Gastrocnemius medialis (tissue), 4 donors: ENCODE measurements around the gene CYYR1. TPM values are rescaled to one million over a fixed set of nuclear protein-coding genes. Genes with fewer than 3 reads are reported as not detected.

Experiments
- ATAC-seq, 2 donors: fragments of 150-250 bp; one replicate each; pipeline ENCODE4 v1.9.1; 2016
- DNase-seq, 2 donors: peaks; one replicate each; pipeline ENCODE4 v3.0.0-alpha.2; 2019
- H3K27ac ChIP-seq, 4 donors: fragments of 200-600 bp; sonication (generic); 1 replicate in 1 of 4; 2 replicates in 3 of 4; pipeline ENCODE4 v1.5.1; 2016 to 2018; ENCODE audit warnings: mild to moderate bottlenecking in 2 of 4, moderate library complexity in 1 of 4
- H3K27me3 ChIP-seq, 3 donors: fragments of 200-600 bp; sonication (generic) in 2 of 3; 1 replicate in 1 of 3; 2 replicates in 2 of 3; pipeline versions ENCODE4 v1.5.1 to v1.6.0; 2016 to 2019; ENCODE audit warnings: mild to moderate bottlenecking in 1 of 3, moderate library complexity in 1 of 3
- H3K36me3 ChIP-seq, 2 donors: fragments of 200-600 bp; sonication (generic) in 1 of 2; one replicate each; pipeline ENCODE4 v1.5.1; 2017 to 2018
- H3K4me1 ChIP-seq, 2 donors: fragments of 200-600 bp; sonication (generic) in 1 of 2; one replicate each; pipeline ENCODE4 v1.5.1; 2016 to 2017; ENCODE audit warnings: mild to moderate bottlenecking in 2 of 2
- H3K4me3 ChIP-seq, 4 donors: fragments of 200-600 bp; sonication (generic) in 3 of 4; 1 replicate in 1 of 4; 2 replicates in 3 of 4; pipeline ENCODE4 v1.5.1; 2016 to 2019; ENCODE audit warnings: mild to moderate bottlenecking in 2 of 4
- H3K9me3 ChIP-seq, 3 donors: fragments of 200-600 bp; sonication (generic) in 2 of 3; 1 replicate in 1 of 3; 2 replicates in 2 of 3; pipeline ENCODE4 v1.5.1; 2016 to 2019
- CTCF ChIP-seq, 5 experiments: fragments of 450-650 bp in 3 of 5; fragments of 200-600 bp in 2 of 5; sonication (generic) in 2 of 5; IDR thresholded peaks in 4 of 5; conservative IDR thresholded peaks in 1 of 5; 1 replicate in 4 of 5; 2 replicates in 1 of 5; pipeline ENCODE4 v1.5.1; 2016 to 2019; ENCODE audit warnings: antibody characterized with exemption in 5 of 5, mild to moderate bottlenecking in 3 of 5, moderate library complexity in 3 of 5
- POLR2A ChIP-seq, 2 donors: fragments of 450-650 bp; IDR thresholded peaks; one replicate each; pipeline ENCODE4 v1.6.1; 2017; ENCODE audit warnings: antibody characterized with exemption in 2 of 2, mild to moderate bottlenecking in 2 of 2, moderate library complexity in 2 of 2
- in situ Hi-C, 4 donors: fragments of 200-750 bp; cut with MboI; loops; one replicate each; pipeline versions ENCODE4 v1.15.0 to v1.8.0; 2017; ENCODE audit warnings: low sequenced_read_pairs in 4 of 4
- intact Hi-C: fragments of 100-400 bp; cut with DNase I; formaldehyde crosslinking; loops from one replicate; pipeline ENCODE4 v1.15.1; 2023; ENCODE audit warnings: low total_unique reads
- total RNA-seq, 4 donors: library from RNA; depleted of rRNA; stranded (reverse); fragments of >200 nt; gene quantifications; one replicate each; pipeline versions ENCODE4 v1.1.0 to v1.2.3, GENCODE V29; 2016

CYYR1 gene
- total RNA-seq, 4 donors from 2014 or later, result 11.7 to 15.5 (median 13.8) TPM

DNA sequence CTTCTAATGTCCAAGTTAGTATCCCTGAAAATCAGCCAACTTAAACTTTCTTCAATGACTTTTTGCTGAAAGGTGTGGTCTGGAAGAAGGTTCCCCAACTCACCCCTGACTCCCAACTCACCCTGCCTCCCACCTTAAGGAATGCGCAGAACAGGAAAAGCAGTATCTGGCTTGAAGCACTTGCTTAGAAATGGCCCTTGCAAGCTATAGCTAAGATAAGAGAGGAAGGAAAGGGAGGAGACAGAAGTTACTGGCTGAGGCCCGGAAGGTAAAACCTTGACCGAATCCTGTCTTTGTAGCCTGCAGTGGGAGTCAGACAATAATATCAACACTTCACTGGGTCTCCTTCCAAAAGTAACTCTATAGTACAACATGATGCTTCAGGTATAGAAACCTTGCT lies 2.9 kb downstream of the CYYR1 start:
- H3K36me3 ChIP-seq, result no peaks in the 10 kb centered on the region
- in situ Hi-C loops (no loop called here), intact Hi-C loops (no loop called here)
- H3K27me3 ChIP-seq, result peaks cover 0 to 7% (median 0%) of the 10 kb centered on the region in 3 donors
- peak; percentile 24 to 66 for ATAC-seq
- H3K4me1 ChIP-seq, result no peaks in the 10 kb centered on the region
- TF ChIP-seq POLR2A (IDR thresholded peaks at IDR 0.05) (peak in 1 of 2 donors; percentile 13), CTCF (IDR thresholded peaks at IDR 0.05 in 4 of 5, conservative IDR thresholded peaks at IDR 0.05 in 1 of 5) (no peak)
- peak overlapping the region; percentile 35 to 64 (median 60) for H3K27ac ChIP-seq
- H3K4me3 ChIP-seq, result peak overlapping the region in 3 of 4 donors; percentile 11 to 56 (median 12)
- peaks cover 0 to 13% (median 0%) of the 10 kb centered on the region in 3 donors for H3K9me3 ChIP-seq
- no peak for DNase-seq

GRCh38 chr21:26565546-26565945 lies 7.5 kb downstream of the CYYR1 start:
- Histone ChIP-seq H3K4me1 (no peaks in the 10 kb centered on the region), H3K27me3 (no peaks in the 10 kb centered on the region), H3K36me3 (no peaks in the 10 kb centered on the region), H3K27ac (peak overlapping the region; percentile 20 to 64 (median 40)), H3K9me3 (no peaks in the 10 kb centered on the region), H3K4me3 (no peak overlapping the region)
- in situ Hi-C loops, result no loop called here
- DNase-seq, result no peak
- intact Hi-C loops, result no loop called here
- no peak for ATAC-seq
- TF ChIP-seq CTCF (IDR thresholded peaks at IDR 0.05 in 4 of 5, conservative IDR thresholded peaks at IDR 0.05 in 1 of 5) (no peak), POLR2A (IDR thresholded peaks at IDR 0.05) (no peak)

GRCh38 chr21:26565111-26565510 lies 8.0 kb downstream of the CYYR1 start:
- peak overlapping the region; percentile 20 to 64 (median 40) for H3K27ac ChIP-seq
- ATAC-seq (no peak), DNase-seq (no peak)
- H3K9me3 ChIP-seq, result no peaks in the 10 kb centered on the region
- H3K4me3 ChIP-seq, result no peak overlapping the region
- H3K27me3 ChIP-seq, result no peaks in the 10 kb centered on the region
- TF ChIP-seq CTCF (IDR thresholded peaks at IDR 0.05 in 4 of 5, conservative IDR thresholded peaks at IDR 0.05 in 1 of 5) (no peak), POLR2A (IDR thresholded peaks at IDR 0.05) (no peak)
- intact Hi-C loops, result no loop called here
- no peaks in the 10 kb centered on the region for H3K36me3 ChIP-seq
- in situ Hi-C loops, result no loop called here
- no peaks in the 10 kb centered on the region for H3K4me1 ChIP-seq

- DNase-seq (no peak), ATAC-seq (no peak)
- H3K4me3 ChIP-seq, result no peak overlapping the region
- H3K27me3 ChIP-seq, result no peaks in the 10 kb centered on the region
- H3K9me3 ChIP-seq, result no peaks in the 10 kb centered on the region
- peak overlapping the region in 3 of 4 donors; percentile 37 to 64 (median 47) for H3K27ac ChIP-seq
- H3K36me3 ChIP-seq, result no peaks in the 10 kb centered on the region
- H3K4me1 ChIP-seq, result no peaks in the 10 kb centered on the region
- in situ Hi-C loops (no loop called here), intact Hi-C loops (no loop called here)
- TF ChIP-seq POLR2A (IDR thresholded peaks at IDR 0.05) (no peak), CTCF (IDR thresholded peaks at IDR 0.05 in 4 of 5, conservative IDR thresholded peaks at IDR 0.05 in 1 of 5) (no peak)
Measured at GRCh38 chr21:26563856-26564503, 9.1 kb downstream of the CYYR1 start.

GRCh38 chr21:26560612-26561011 lies 12.5 kb downstream of the CYYR1 start:
- Histone ChIP-seq H3K4me3 (no peak overlapping the region), H3K36me3 (no peaks in the 10 kb centered on the region), H3K9me3 (no peaks in the 10 kb centered on the region), H3K4me1 (no peaks in the 10 kb centered on the region), H3K27ac (no peak overlapping the region), H3K27me3 (no peaks in the 10 kb centered on the region)
- in situ Hi-C loops (no loop called here), intact Hi-C loops (no loop called here)
- DNase-seq (no peak), ATAC-seq (no peak)
- TF ChIP-seq CTCF (IDR thresholded peaks at IDR 0.05 in 4 of 5, conservative IDR thresholded peaks at IDR 0.05 in 1 of 5) (no peak), POLR2A (IDR thresholded peaks at IDR 0.05) (no peak)
